HepG2 (cell line): ENCODE measurements around the gene COPS7A. TPM values are rescaled to one million over a fixed set of nuclear protein-coding genes. Genes with fewer than 3 reads are reported as not detected.

Experiments
- AGO1 ChIP-seq: fragments of 200-400 bp; formaldehyde crosslinking; IDR thresholded peaks from 2 replicates; pipeline ENCODE4 v1.6.1; 2017; ENCODE audit warnings: mild to moderate bottlenecking, low read depth, low read length, moderate library complexity; ENCODE audit not compliant: poor library complexity, severe bottlenecking
- ELF3 ChIP-seq: IDR thresholded peaks from 2 replicates; pipeline ENCODE4 v1.6.1; 2016; ENCODE audit warnings: missing genetic modification reagents, missing compliant biosample characterization
- HNRNPK ChIP-seq: fragments of 200-400 bp; formaldehyde crosslinking; IDR thresholded peaks from 2 replicates; pipeline ENCODE4 v1.6.1; 2018; ENCODE audit warnings: low read length, low read depth, moderate library complexity, mild to moderate bottlenecking; ENCODE audit not compliant: poor library complexity, severe bottlenecking
- MXI1 ChIP-seq: IDR thresholded peaks from 3 replicates; pipeline ENCODE4 v1.6.1; 2012; ENCODE audit warnings: low read depth, low read length, inconsistent platforms, borderline replicate concordance
- NAIF1 ChIP-seq: sonication (generic); formaldehyde crosslinking; IDR thresholded peaks from 2 replicates; pipeline ENCODE4 v1.5.0; 2020; ENCODE audit warnings: mild to moderate bottlenecking, missing genetic modification reagents, borderline replicate concordance
- NFYB ChIP-seq: sonication (generic); formaldehyde crosslinking; IDR thresholded peaks from 2 replicates; pipeline ENCODE4 v1.4.0; 2020; ENCODE audit warnings: missing genetic modification reagents
- PCBP1 ChIP-seq: fragments of 200-400 bp; formaldehyde crosslinking; IDR thresholded peaks from 2 replicates; pipeline ENCODE4 v1.6.1; 2017; ENCODE audit warnings: mild to moderate bottlenecking, low read depth, low read length, borderline replicate concordance
- RFXAP ChIP-seq: sonication (generic); formaldehyde crosslinking; IDR thresholded peaks from 2 replicates; pipeline ENCODE4 v1.4.0; 2020; ENCODE audit warnings: missing genetic modification reagents, borderline replicate concordance
- ZNF232 ChIP-seq: sonication (generic); formaldehyde crosslinking; IDR thresholded peaks from 2 replicates; pipeline ENCODE4 v1.4.0; 2020; ENCODE audit warnings: missing genetic modification reagents, borderline replicate concordance
- ZNF329 ChIP-seq: sonication (generic); formaldehyde crosslinking; IDR thresholded peaks from 2 replicates; pipeline ENCODE4 v1.9.0; 2021; ENCODE audit warnings: low read depth, mild to moderate bottlenecking, missing genetic modification reagents
- polyA plus RNA-seq, 8 experiments: library from polyadenylated mRNA; depleted of rRNA in 3 of 8; stranded (reverse) in 7 of 8; unstranded in 1 of 8; fragments of >200 nt; fragmentation: Illumina TruSeq in 4 of 8; extraction: Trizol in 4 of 8; gene quantifications; 2 replicates each; pipeline versions ENCODE4 v1.2.1 to v1.2.3, GENCODE V29; 2011 to 2016; ENCODE audit warnings: low read depth in 4 of 8, missing spikeins in 1 of 8, mixed read lengths in 1 of 8; ENCODE audit not compliant: insufficient read depth in 1 of 8
- total RNA-seq, 5 experiments: library from RNA; depleted of rRNA; stranded (reverse); fragments of >200 nt; fragmentation: Illumina TruSeq; extraction: Trizol; gene quantifications; 2 replicates each; pipeline ENCODE4 v1.2.3, GENCODE V29; 2016; ENCODE audit warnings: low read depth in 1 of 5
- TF ChIP-seq, protein P1 (sequence below): sonication (generic); formaldehyde crosslinking; IDR thresholded peaks from 2 replicates; pipeline ENCODE4 v1.9.0; 2022; ENCODE audit warnings: missing genetic modification reagents, mild to moderate bottlenecking, borderline replicate concordance
- TF ChIP-seq, protein P2 (sequence below): IDR thresholded peaks from 2 replicates; pipeline ENCODE4 v1.6.1; 2018; ENCODE audit warnings: missing genetic modification reagents
- TF ChIP-seq, protein P3 (sequence below): sonication (generic); formaldehyde crosslinking; IDR thresholded peaks from 2 replicates; pipeline ENCODE4 v1.4.0; 2020; ENCODE audit warnings: missing genetic modification reagents, borderline replicate concordance
- TF ChIP-seq, protein P4 (sequence below): sonication (generic); formaldehyde crosslinking; IDR thresholded peaks from 2 replicates; pipeline ENCODE4 v1.4.0; 2020; ENCODE audit warnings: missing genetic modification reagents
- TF ChIP-seq, protein P5 (sequence below): sonication (generic); formaldehyde crosslinking; IDR thresholded peaks from 2 replicates; pipeline ENCODE4 v1.8.0; 2022; ENCODE audit warnings: mild to moderate bottlenecking, missing genetic modification reagents
- TF ChIP-seq, protein P6 (sequence below): IDR thresholded peaks from 2 replicates; pipeline ENCODE4 v1.6.1; 2016; ENCODE audit warnings: mild to moderate bottlenecking

COPS7A gene
- total and polyA plus RNA-seq, 2 of the 13 experiments (the other 11 are each of a cell fraction or from before 2014, with no cell fraction given), result 40.0 to 73.6 TPM

DNA sequence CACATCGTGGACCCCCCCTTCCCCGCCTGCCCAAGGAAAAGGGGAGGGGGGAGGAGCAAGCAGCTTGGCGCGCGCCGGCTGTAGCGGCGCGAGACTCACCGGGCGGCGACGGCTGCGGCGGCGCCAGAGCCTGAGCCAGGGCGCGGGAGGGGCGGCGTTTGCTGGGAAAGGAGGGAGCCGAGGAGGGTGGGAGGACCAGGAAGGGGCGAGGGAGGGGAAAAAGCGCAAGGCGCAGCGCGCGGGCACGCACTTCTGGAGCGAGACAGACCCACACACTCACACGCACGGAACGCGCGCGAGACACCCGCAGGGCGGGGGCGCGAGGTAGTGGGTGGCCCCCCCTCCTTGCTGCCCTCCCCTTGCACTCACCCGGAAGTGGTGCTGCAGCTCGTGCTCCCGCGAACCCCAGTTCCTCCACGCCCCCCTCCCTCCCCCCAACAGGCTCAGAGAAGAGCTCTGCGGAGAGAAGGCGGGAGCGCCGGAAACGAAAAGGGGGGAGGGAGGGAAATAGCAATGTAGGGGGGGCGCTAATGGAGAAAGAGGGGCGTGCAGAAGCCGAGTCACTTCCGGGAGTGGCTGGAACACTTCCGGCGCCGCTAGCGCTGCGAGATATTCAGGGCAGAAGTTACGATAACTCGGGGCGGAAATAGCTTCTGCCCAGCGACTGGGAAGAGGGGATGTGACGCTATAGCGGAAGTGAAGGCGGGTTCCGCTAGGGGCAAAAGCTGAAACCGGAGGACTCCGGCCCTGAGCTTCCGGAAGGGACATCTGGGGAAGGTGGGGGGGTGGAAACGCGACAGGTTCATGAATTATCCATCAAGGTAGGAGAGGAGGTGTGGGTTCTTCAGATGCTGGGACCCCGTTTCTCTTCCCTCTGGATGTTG, 34.6 kb upstream of the COPS7A start, which contains the start of gene ZNF384 (continued):
- TF ChIP-seq, protein P1, sequence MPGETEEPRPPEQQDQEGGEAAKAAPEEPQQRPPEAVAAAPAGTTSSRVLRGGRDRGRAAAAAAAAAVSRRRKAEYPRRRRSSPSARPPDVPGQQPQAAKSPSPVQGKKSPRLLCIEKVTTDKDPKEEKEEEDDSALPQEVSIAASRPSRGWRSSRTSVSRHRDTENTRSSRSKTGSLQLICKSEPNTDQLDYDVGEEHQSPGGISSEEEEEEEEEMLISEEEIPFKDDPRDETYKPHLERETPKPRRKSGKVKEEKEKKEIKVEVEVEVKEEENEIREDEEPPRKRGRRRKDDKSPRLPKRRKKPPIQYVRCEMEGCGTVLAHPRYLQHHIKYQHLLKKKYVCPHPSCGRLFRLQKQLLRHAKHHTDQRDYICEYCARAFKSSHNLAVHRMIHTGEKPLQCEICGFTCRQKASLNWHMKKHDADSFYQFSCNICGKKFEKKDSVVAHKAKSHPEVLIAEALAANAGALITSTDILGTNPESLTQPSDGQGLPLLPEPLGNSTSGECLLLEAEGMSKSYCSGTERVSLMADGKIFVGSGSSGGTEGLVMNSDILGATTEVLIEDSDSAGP, result peak; percentile 91; the same call in 1 of the 2 replicates
- TF ChIP-seq ZNF329 (CRISPR knock-in tag) (0 out of 2 replicates have a peak, but pooled peaks have one; percentile 12), NFYB (CRISPR knock-in tag) (peak; percentile 65), RFXAP (CRISPR knock-in tag) (0 out of 2 replicates have a peak, but pooled peaks have one; percentile 18), PCBP1 (peak; percentile 98), HNRNPK (peak; percentile 100), ZNF232 (CRISPR knock-in tag) (0 out of 2 replicates have a peak, but pooled peaks have one; percentile 11), AGO1 (peak; percentile 74), MXI1 (peak; percentile 67; the same call in 1 of the 3 replicates), NAIF1 (CRISPR knock-in tag) (peak; percentile 95), ELF3 (CRISPR knock-in tag) (peak; percentile 84)
- TF ChIP-seq, protein P2, sequence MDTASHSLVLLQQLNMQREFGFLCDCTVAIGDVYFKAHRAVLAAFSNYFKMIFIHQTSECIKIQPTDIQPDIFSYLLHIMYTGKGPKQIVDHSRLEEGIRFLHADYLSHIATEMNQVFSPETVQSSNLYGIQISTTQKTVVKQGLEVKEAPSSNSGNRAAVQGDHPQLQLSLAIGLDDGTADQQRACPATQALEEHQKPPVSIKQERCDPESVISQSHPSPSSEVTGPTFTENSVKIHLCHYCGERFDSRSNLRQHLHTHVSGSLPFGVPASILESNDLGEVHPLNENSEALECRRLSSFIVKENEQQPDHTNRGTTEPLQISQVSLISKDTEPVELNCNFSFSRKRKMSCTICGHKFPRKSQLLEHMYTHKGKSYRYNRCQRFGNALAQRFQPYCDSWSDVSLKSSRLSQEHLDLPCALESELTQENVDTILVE (CRISPR knock-in tag), result peak; percentile 96
- TF ChIP-seq, protein P3, sequence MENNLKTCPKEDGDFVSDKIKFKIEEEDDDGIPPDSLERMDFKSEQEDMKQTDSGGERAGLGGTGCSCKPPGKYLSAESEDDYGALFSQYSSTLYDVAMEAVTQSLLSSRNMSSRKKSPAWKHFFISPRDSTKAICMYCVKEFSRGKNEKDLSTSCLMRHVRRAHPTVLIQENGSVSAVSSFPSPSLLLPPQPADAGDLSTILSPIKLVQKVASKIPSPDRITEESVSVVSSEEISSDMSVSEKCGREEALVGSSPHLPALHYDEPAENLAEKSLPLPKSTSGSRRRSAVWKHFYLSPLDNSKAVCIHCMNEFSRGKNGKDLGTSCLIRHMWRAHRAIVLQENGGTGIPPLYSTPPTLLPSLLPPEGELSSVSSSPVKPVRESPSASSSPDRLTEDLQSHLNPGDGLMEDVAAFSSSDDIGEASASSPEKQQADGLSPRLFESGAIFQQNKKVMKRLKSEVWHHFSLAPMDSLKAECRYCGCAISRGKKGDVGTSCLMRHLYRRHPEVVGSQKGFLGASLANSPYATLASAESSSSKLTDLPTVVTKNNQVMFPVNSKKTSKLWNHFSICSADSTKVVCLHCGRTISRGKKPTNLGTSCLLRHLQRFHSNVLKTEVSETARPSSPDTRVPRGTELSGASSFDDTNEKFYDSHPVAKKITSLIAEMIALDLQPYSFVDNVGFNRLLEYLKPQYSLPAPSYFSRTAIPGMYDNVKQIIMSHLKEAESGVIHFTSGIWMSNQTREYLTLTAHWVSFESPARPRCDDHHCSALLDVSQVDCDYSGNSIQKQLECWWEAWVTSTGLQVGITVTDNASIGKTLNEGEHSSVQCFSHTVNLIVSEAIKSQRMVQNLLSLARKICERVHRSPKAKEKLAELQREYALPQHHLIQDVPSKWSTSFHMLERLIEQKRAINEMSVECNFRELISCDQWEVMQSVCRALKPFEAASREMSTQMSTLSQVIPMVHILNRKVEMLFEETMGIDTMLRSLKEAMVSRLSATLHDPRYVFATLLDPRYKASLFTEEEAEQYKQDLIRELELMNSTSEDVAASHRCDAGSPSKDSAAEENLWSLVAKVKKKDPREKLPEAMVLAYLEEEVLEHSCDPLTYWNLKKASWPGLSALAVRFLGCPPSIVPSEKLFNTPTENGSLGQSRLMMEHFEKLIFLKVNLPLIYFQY (CRISPR knock-in tag), result no peak
- TF ChIP-seq, protein P4, sequence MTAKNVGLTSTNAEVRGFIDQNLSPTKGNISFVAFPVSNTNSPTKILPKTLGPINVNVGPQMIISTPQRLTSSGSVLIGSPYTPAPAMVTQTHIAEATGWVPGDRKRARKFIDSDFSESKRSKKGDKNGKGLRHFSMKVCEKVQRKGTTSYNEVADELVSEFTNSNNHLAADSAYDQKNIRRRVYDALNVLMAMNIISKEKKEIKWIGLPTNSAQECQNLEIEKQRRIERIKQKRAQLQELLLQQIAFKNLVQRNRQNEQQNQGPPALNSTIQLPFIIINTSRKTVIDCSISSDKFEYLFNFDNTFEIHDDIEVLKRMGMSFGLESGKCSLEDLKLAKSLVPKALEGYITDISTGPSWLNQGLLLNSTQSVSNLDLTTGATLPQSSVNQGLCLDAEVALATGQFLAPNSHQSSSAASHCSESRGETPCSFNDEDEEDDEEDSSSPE (CRISPR knock-in tag), result peak; percentile 66
- TF ChIP-seq, protein P5, sequence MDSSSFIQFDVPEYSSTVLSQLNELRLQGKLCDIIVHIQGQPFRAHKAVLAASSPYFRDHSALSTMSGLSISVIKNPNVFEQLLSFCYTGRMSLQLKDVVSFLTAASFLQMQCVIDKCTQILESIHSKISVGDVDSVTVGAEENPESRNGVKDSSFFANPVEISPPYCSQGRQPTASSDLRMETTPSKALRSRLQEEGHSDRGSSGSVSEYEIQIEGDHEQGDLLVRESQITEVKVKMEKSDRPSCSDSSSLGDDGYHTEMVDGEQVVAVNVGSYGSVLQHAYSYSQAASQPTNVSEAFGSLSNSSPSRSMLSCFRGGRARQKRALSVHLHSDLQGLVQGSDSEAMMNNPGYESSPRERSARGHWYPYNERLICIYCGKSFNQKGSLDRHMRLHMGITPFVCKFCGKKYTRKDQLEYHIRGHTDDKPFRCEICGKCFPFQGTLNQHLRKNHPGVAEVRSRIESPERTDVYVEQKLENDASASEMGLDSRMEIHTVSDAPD, result 0 out of 2 replicates have a peak, but pooled peaks have one; percentile 40
- TF ChIP-seq, protein P6, sequence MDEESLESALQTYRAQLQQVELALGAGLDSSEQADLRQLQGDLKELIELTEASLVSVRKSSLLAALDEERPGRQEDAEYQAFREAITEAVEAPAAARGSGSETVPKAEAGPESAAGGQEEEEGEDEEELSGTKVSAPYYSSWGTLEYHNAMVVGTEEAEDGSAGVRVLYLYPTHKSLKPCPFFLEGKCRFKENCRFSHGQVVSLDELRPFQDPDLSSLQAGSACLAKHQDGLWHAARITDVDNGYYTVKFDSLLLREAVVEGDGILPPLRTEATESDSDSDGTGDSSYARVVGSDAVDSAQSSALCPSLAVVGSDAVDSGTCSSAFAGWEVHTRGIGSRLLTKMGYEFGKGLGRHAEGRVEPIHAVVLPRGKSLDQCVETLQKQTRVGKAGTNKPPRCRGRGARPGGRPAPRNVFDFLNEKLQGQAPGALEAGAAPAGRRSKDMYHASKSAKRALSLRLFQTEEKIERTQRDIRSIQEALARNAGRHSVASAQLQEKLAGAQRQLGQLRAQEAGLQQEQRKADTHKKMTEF (CRISPR knock-in tag), result peak; percentile 91
